ENCODE results near the gene MTCH2.

GRCh38 chr11:47661245-47661644 is 18.9 kb upstream of the MTCH2 start:
- no peak for TF ChIP-seq POLR2A (IDR thresholded peaks at IDR 0.05)
- no peak for TF ChIP-seq CTCF (IDR thresholded peaks at IDR 0.05)
- TF ChIP-seq POLR2AphosphoS5 (IDR thresholded peaks at IDR 0.05) = no peak
- no peak for TF ChIP-seq EP300 (IDR thresholded peaks at IDR 0.05)
